Subcutaneous adipose tissue (tissue), 4 donors: Measurements from ENCODE around the gene ATXN2. TPM values are rescaled to one million over a fixed set of nuclear protein-coding genes. Genes with fewer than 3 reads are reported as not detected.

Experiments
- total RNA-seq, 4 donors: library from RNA; depleted of rRNA; stranded (reverse); fragments of >200 nt; gene quantifications; one replicate each; pipeline ENCODE4 v1.1.0, GENCODE V29; 2016
- TF ChIP-seq, protein P1 (sequence below): fragments of 450-650 bp; IDR thresholded peaks from one replicate; pipeline ENCODE4 v1.5.1; 2016; ENCODE audit warnings: low read depth, mild to moderate bottlenecking, control low read depth, antibody characterized with exemption, moderate library complexity

ATXN2 gene
- total RNA-seq, 4 donors from 2014 or later: 39.4 to 56.1 (median 45.6) TPM

DNA sequence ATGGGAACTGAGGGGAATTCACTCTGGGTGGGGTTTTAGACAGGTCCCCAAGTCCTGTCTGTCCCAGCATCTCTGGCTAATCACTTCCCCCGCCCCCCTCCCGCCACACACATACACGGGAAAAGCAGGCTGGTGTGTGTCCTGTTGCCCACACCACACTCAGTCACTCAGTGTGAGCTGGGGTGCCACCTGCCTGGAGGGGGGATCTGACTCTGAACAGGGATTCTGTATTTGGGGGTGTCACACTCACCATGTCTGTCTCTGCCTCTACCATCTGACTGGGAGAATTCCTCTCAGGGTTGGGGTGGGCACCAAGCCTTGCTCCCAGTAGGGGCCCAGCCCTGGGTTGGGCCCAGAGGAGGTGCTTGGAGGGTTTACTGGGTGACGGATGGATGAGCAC lies 162.3 kb downstream of the ATXN2 start:
- TF ChIP-seq, protein P1, sequence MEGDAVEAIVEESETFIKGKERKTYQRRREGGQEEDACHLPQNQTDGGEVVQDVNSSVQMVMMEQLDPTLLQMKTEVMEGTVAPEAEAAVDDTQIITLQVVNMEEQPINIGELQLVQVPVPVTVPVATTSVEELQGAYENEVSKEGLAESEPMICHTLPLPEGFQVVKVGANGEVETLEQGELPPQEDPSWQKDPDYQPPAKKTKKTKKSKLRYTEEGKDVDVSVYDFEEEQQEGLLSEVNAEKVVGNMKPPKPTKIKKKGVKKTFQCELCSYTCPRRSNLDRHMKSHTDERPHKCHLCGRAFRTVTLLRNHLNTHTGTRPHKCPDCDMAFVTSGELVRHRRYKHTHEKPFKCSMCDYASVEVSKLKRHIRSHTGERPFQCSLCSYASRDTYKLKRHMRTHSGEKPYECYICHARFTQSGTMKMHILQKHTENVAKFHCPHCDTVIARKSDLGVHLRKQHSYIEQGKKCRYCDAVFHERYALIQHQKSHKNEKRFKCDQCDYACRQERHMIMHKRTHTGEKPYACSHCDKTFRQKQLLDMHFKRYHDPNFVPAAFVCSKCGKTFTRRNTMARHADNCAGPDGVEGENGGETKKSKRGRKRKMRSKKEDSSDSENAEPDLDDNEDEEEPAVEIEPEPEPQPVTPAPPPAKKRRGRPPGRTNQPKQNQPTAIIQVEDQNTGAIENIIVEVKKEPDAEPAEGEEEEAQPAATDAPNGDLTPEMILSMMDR: no peak

DNA sequence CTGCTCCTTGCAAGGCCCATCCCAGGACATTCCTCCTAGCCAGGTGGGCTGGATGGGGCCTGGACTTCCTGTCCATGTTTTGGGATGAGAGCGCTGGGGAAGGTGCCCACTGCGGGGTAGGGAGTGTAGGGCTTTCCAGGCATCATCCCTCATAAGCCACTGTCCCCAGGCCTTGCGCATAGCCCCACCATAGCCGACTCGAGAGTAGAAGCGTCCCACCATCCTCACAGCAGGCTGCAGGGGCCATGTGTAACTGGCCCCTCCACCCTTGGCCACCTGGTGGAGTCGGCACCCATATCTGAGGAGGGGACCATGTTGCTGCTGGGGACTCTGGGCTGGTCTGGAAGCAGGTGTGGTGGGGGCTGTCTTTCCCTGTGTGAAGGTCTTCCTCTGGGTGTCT lies 162.8 kb downstream of the ATXN2 start:
- TF ChIP-seq, protein P1: no peak

DNA sequence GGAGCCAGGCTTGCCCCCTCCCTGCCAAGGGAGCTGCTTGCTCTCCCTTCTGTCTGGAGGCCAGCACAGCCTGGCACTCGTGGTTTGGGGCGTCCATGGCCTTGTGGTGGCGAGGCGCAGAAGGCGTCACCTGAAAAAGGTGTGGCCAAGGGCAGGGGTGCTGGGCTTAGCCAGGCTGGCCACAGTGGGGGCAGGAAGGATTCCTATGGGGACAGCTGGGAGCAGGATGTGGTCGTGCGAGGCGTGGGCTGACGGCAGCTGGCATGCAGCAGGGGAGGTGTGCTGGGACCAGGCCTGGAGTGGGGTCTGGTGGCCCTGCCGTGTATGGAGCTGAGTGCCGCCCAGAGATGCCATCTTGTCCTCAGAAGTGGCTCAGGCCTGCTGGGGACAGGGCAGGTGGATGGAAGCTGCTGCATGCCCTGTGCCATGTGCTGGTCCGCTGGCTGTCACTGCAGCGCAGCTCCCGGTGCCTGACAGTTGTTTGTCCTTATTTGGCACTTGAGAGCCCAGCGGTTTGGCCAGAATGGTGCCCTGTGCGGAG lies 163.4 kb downstream of the ATXN2 start:
- TF ChIP-seq, protein P1: no peak

DNA sequence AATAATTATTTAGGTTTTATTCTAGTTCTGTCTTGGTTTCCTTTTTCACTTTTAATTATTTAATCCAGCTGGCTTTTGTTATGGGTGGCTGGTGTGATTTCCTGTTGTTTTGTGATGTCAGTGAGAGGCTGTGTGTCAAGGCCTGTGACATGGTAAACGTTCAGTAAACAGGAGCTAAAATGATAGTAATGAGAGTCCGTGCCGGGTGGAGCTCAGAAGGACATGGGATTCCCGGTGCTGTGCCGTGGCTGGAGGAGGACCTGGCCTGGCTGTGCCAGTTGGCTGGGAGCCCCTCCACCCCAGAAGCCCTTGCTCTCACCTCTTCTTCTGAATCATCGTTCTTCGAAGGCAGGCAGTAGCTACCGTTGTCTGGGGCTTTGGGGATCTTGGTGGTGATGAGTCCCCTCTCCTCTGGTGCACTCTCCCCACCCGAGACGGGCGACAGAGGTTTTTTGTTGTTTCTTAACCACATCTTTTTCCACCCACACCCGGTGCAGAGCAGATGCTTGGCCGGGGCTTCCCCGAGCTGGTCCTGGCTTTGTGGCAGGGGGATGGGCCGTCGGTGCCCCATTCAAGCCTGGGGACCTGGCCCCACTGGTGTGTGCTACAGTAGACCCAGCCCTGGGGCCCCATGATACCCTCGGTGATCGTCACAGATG lies 164.3 kb downstream of the ATXN2 start:
- TF ChIP-seq, protein P1: no peak

DNA sequence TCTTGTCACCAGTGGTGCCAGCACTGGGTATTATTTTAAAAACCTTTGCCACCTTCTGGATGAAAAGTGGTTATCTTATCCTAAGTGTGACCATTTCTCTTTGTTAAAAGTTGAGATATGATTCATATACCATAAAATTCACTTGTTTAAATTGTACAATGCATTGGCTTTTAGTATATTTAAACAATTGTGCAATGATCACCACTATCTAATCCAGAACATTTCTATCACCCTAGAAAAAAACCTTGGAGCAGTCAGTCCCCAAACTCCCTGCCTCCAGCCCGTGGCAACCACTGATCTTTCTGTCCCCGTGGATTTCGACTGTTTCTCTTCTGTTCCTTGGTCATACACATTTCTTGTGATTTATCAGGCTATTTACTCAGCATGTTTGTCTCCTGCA lies 165.1 kb downstream of the ATXN2 start:
- TF ChIP-seq, protein P1: no peak

DNA sequence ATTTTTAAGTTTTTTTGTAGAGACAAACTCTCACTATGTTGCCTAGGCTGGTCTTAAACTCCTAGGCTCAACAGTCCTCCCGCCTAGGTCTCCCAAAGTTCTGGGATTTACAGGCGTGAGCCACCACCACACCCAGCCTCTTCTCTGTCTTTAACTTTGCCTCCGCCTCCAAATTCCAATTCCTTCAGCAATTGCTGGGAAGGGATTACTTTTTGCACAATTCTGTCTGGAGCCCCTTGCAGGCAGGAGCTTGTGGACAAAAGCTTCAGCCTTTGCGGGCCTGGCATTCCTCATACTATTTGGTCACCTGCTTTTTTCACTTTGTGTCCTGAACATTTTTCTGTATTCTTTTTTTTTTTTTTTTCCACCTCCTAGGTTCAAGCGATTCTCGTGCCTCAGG lies 167.3 kb downstream of the ATXN2 start:
- TF ChIP-seq, protein P1: no peak

DNA sequence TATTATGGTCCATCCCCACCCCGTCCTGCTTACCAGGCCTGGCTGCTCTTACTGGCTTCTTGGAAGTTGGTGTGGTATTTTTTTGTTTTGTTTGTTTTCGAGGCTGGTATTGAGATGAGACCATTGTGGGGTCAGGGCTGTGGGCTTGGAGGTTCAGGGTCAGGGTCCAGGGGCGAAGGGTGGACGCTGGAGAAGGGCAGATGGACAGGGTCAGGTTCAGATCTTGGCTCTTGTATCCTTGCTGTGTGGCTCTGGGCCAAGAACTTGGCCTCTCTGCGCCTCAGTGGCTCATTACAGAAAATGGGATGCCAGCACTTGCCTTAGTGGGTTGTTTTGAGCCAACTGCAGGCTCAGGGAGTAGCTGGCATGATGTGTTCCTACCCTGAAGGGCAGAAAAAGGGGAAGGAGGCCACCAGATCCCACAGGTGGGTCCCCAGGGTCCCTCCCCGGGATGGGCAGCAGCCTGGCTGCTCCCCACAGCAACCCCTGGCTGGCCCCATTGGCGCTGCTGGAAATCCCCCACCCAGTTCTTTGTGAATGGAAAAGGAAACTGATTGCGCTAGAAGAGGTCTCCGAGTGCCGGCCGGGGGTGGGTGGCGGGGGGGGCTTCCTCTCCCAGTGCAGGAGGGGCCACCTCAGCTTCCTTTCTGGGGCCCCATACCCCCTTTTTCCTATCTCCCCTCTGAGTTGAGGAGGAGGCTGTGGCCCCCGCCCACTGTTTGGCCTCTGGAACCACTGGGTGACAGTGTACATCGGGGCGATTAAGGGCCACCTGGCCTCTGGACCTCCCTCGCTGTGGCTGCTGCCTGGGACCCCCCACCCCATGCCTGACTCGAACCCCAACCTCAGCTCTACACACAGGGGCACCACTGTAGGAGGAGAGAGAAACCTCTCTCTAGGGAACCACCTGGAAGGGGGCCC lies 168.4 kb downstream of the ATXN2 start:
- TF ChIP-seq, protein P1: no peak
